Epithelial cell of proximal tubule (primary cell): Measurements from ENCODE around the gene TFPI. TPM values are rescaled to one million over a fixed set of nuclear protein-coding genes. Genes with fewer than 3 reads are reported as not detected.

Experiments used
- DNase-seq: peaks from one replicate; pipeline ENCODE4 v3.0.0-alpha.2; 2011; ENCODE audit warnings: low read depth
- H3K4me3 ChIP-seq: 2 replicates; pipeline ENCODE4 v1.5.1; 2011; ENCODE audit warnings: low read depth, mild to moderate bottlenecking, low read length
- total RNA-seq: library from RNA; depleted of rRNA; stranded (reverse); fragments of >200 nt; gene quantifications from 2 replicates; pipeline ENCODE4 v1.2.3, GENCODE V29; 2015
- TF ChIP-seq, protein P1 (sequence below): conservative IDR thresholded peaks from 2 replicates; pipeline ENCODE4 v1.5.1; 2012; ENCODE audit warnings: low read depth, mild to moderate bottlenecking, low read length

The TFPI gene
- total RNA-seq, 1 donor from 2014 or later: 99.7 TPM

DNA sequence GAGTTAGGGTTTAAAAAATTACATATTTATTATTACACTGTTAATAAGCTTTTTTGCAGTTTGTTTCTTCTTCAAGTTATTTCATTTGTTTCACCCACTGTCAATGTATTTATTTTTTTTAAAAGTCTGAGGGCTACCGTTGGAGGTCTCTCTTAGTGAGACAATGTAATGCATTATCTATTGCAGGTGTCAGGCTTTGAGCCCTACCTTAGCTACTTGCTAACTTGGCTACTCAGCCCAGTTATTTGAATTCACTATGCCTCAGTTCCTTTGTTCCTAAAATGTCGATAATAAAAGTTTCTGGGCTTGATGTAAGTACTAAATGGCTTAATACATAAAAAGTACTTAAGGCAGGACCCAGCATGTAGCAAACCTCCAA lies 458 bp upstream of the TFPI start:
- TF ChIP-seq, protein P1, sequence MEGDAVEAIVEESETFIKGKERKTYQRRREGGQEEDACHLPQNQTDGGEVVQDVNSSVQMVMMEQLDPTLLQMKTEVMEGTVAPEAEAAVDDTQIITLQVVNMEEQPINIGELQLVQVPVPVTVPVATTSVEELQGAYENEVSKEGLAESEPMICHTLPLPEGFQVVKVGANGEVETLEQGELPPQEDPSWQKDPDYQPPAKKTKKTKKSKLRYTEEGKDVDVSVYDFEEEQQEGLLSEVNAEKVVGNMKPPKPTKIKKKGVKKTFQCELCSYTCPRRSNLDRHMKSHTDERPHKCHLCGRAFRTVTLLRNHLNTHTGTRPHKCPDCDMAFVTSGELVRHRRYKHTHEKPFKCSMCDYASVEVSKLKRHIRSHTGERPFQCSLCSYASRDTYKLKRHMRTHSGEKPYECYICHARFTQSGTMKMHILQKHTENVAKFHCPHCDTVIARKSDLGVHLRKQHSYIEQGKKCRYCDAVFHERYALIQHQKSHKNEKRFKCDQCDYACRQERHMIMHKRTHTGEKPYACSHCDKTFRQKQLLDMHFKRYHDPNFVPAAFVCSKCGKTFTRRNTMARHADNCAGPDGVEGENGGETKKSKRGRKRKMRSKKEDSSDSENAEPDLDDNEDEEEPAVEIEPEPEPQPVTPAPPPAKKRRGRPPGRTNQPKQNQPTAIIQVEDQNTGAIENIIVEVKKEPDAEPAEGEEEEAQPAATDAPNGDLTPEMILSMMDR: no peak
- H3K4me3 ChIP-seq: peak overlapping the region; percentile 82
- no peak for DNase-seq

- TF ChIP-seq, protein P1: no peak
- no peak for DNase-seq
- H3K4me3 ChIP-seq: peak overlapping the region; percentile 82
Measured at GRCh38 chr2:187552828-187553681, 1.2 kb downstream of the TFPI start.

- peak overlapping the region; percentile 82 for H3K4me3 ChIP-seq
- DNase-seq: no peak
- TF ChIP-seq, protein P1: no peak
Measured at GRCh38 chr2:187552381-187552780, 1.9 kb downstream of the TFPI start.

DNA sequence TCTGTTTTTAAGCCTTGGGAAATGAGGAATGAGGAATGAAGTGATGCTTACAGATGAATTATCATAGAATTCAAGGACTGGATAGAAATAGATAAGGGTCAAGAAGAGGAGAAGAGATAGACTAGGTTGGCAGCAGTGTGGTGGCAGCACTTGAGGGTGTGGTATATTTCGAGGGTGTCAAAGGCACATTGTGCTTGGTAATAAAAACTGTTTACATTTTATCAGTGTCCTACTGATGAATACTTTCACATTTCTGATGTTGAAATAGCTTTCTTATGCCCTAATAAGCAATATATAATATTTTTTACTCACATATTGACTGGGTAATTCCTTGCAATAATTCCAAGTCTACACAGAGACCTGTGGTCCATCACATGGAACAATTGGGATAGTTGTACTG lies 3.4 kb downstream of the TFPI start:
- TF ChIP-seq, protein P1: no peak
- peak overlapping the region; percentile 82 for H3K4me3 ChIP-seq
- no peak for DNase-seq

DNA sequence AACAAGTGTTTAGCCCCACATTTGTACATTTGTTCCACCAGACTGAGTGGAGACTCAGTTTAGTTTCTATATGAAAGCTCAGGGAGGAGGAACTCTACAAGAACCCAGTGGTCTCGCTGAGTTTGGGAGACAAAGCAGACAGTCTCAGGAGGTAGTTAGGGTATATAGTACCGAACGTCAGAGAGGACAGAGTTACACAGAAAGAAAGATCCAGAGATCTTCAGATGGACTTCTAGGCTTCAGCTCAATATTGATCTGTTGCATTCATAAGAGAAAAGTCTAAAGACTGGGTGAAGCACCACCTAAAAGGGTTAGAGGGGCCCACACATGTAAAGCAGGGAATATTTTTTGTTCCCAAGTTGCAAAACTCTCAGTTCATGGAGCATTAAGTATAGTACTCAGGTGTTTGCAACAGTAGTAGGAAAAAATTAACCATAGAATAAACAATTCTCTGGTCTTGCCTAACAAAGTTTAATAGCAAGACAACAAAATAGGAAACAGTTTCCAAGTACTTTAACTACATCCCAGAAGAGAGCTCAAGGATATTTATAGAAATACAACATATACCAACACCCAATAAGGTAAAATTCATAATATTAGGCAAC lies 4.2 kb downstream of the TFPI start:
- DNase-seq: peak; percentile 43
- TF ChIP-seq, protein P1: no peak
- peak overlapping the region; percentile 82 for H3K4me3 ChIP-seq

DNA sequence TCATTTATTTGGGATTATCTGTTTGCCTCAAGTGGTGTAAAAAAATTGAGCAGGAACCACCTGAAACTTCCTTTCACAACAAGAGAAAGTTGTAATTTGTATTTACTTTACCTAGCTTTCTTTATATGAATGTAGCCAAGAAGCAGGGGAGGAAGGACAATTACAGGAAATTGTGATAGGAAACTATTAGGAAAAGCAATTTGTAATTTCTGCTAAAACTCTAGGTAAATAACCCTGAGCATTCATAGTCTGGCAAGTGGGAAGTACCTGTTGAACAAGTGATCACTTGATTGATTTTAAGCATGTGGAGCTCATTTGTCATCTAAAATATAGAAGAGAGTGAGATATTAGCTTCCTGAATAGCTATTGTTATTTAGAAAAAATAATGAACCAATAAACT lies 5.0 kb downstream of the TFPI start:
- peak overlapping the region; percentile 82 for H3K4me3 ChIP-seq
- DNase-seq: no peak
- TF ChIP-seq, protein P1: no peak
